ENCODE measurements around the gene TGFB3.

TGFB3 gene

DNA sequence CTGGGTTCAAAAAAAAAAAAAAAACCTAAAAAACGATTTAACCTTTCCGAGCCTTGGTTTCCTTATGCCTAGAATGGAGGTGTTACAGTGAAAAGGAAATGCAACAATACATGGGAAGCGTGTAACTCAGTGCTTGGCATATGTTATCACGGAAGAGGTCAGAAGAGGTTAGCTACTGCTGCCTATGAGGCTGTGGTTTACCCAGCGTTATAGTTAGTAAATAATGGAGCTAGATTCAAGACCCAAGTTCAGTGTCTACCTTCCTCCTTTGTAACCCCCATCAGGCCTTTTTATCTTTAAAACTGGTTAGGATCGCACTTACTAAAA lies 4.6 kb upstream of the TGFB3 start:
- FAIRE-seq: no peak

DNA sequence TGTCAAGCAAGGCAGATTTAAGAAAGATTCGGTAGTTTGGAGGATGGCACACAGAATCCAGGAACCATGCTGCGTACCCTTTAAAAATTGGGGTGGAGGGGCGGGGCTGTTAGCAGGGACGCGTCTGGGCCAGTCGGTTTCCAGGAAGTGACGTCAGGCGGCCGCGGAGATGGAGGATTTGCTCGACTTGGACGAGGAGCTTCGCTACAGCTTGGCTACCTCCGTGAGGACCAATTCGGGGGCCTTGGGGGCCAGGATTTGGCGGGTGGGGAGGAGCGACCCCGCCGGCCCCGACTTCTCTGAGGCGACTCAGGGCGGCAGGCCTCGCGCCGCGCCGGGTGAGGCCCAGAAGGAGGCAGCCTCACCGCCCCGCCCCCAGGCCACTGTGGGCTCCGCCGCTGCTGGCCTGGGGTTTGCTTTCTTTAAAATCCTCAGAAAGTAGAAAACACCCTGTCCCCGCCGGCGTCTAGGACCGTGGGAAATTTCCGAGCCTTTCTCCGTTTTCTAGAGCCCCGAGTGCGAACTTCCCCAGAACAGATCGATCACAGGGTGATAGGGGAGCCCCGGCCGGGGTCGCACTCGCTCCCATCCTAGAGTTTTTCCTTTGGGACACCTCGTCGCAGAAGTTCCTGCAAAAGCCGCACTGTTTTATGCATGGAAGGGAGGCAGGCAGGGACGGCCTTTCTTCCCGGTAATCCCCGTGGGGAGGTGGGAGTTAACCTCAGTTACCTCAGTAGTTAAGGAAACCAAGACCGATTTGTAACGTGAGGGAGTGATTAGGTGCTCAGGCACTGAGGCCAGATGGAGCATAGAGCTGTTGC lies 4.0 kb upstream of the TGFB3 start, which contains the start of gene IFT43:
Gene IFT43, plus strand, starts transcription at position 146 of the 821 bp plus-strand sequence. Its CDS starts 24 bp downstream, at position 170.
- FAIRE-seq: no peak

DNA sequence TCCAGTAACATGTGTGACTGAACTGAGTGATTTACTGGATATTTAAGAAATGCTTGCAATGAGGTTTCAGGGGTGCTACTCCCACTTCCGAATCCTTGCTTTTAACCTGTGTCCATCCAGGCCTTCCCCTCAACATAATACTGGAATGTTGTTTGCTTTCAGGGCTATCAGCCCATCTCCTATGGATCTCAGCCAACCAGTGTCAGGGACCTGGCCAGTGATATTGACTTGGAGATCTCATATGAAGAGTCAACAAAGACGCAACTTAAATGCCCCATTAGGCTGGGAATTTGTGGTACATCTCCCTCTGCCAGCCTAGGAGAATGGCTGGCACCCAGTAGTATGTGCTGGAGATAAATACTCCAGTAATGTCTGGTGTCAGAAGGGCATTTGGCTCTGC lies 2.9 kb upstream of the TGFB3 start:
- FAIRE-seq: no peak

DNA sequence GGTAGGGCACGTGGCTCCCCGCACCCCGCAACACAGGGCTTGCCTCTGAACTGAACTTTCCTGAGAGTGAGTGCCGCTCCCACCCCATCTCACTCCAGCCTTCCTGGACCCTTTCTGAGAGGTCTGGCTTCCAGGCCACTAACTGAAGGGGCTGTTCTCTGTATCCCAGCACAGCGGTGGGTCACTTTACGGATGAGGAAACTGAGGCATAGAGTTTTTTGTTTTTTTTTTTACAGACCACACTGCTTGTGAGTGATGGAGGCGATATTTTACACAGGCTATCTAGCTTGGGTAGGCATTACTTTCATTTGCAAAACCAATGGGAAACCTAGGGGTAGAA lies 1.2 kb upstream of the TGFB3 start:
- no peak for FAIRE-seq

DNA sequence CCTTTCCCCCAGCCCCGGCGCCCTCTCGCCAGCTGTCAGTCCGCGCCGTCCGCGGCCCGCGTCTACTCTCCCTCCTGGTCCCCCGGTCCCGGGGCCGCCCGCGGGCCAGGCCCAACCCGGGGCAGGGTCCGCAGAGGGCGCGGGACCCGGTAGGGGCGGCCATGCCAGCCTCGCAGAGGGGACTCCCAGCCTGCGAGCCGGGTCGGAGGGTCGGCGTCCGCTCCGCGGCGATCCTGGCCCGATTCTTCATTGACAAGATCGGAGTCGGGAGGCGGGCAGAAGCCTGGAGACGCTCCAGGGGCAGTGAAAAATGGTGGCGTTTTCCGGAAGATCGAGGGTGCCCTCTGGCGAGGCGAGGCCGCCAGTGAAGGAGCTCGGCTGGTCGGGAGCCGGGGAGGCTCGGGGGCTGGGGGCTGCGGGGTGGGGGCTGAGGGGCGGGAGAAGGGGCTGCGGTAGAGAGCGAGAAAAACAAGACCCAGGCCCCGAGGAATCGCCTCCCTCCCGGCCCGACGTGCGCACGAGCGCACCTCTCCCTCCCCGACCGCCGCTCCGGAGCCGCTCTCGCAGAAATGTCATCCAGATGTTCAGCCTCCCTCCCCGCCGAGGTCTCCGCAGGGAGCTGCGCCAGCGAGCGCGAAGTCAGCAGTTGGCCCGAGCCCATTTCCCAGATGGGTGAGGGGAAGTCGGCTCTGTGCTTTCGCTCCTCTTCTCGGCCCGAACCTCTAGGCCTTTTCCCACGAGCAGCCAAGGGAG lies 647 bp upstream of the TGFB3 start:
- no peak for FAIRE-seq

DNA sequence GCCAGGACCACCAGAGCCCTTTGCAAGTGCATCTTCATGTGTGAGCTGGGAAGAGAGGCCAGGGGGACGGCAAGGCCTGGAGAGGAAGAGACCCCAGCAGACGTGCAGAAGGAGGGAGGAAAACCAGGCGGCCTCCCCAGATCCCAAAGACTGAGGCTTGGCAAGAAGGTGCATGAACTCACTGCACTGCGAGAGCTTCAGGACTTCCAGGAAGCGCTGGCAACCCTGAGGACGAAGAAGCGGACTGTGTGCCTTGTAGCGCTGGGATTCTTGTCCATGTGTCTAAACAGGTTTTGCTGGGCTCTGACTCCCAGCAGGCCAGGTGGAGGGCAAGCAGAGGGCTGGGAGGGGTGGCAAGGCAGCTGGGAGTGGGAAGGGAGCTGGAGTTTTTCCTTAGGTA lies 939 bp downstream of the TGFB3 start:
- FAIRE-seq: no peak

DNA sequence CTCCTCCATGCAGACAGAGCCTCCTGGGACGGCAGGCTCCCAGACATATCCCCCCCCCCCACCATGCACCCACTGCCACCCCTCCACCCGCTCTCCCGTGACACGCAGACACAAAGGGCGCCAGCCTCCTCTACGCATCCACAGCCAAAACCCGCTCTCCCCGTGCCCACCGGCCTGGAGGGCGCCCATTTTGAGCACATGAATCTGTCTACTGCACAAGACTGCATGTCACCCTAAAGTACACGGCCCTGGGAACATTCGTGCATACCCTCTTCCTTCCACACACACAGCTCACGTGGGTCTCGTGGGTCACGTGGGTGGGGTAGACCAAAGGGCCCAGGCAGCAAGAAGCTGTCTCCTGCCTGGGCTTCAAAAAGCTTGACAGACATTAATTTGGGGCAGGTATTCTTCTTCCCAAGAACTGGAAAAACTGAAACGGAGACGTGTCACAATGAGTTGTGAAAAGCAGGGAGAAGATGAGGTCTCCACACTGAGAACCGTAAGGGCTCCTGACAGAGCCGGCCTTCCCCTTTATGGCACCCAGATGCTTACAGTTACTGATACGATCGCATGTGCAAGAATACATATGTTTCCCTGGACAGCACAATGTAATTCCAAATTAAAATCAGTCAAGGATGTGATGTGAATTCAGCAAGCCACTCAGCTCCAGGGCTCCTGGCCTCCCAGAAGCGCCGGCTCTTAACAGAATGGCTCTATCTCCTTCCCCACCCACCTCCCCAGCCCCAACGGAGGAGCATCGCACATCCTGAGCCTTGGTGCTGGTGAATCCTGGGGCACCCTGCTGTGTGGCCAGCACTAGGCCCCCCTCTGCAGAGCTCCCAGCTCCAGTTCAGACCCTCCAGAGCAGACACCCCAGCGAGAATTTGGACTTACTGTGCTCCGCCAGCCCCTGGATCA lies 1.9 kb downstream of the TGFB3 start:
- no peak for FAIRE-seq

DNA sequence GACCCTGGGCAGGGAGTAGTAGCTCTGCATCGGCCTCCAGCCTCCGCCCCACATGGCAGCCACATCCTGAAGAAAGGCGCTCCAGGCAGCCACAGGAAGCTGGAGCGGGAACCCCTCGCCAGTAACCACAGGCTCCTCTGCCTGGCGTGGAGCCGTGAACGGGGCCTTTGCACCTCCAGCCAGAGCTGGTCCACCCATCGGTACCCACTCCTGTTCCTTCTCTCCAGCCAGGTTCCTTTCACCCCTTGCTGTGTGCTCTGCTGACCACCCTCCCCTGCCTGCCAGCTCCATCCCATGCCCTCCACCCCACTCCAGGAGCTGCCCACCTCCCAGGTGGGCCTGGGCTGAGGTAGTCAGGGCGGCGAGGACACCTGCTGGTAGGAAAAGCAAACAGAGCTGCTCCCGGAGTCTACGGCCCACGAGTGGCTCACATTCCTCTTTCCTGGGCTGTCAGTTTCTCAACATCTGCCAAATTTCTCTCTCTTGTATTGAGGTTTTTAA lies 2.7 kb downstream of the TGFB3 start:
- FAIRE-seq: no peak

DNA sequence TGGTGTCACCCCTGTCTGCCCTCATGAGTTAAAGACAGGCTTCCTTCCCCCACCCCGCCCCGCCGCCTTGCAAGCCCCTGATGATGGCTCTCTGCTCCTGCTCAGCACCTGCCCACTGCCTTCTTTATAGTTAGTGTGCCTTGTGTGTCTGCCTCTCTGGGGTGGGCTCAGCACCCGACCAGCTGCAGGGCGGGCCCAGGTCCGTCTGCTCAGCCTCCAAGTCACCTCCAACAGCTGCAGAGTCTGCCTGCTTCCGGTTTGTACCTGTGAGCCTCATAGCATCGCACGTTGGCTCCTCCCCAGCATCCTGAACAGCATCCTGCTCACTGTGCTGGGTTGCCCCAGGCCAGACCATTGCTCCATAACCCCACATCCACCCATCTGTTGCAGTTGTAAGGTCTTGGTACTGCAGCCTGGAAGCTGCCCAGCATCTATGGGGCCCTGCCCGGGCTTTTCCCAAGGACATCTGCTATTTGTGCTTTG lies 3.5 kb downstream of the TGFB3 start:
- no peak for FAIRE-seq

DNA sequence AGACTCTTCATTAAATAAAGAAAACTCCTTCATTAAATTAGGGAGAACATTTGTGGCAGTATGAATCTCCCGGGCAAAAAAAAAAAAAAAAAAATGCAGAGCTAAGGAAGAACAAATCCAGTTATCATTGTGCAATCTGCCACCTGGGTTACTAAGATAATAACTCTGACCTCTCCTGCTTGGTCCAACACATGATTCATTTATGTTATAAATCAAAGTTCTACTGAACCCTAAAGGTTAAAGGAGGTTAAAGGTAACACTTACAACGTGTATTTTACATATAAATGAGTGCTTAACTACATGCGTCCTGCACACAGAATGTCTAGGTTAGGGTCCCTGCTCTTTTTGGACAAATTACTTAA lies 4.2 kb downstream of the TGFB3 start:
- FAIRE-seq: no peak

DNA sequence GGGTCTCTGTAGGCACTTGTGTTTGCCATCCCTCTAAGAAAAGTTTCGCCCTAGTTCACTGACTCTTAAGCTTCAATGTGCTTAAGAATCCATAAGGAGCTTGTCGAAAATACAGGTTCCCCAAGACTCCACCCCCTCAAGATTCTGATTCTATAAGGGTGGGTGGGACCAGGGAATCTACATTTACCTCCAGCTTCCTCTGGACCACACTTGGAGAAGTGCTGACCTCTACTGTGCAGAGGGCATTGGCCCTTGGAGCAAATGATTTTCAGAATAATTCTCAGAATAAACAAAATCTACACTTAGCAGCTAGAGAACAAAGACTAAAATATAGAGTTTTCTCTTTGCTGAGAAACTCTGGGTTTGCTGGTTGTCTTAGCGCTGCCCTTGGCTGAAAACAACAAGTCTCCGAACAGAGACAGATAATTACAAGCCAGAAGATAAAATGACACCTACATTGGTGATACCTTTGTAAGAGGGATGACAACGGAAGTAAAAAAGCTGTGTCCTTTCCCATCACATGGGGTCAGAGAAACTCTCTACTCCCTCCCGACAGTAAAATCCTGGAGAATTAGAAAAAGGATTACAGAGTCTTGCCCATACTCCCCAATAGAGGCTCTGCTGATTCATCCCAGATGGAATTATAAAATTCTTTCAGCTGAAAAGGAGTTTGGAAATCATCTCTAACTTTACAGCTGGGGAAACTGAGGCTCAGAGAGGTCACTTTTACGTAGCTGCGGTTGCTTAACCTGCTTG lies 4.8 kb downstream of the TGFB3 start:
- FAIRE-seq: no peak

DNA sequence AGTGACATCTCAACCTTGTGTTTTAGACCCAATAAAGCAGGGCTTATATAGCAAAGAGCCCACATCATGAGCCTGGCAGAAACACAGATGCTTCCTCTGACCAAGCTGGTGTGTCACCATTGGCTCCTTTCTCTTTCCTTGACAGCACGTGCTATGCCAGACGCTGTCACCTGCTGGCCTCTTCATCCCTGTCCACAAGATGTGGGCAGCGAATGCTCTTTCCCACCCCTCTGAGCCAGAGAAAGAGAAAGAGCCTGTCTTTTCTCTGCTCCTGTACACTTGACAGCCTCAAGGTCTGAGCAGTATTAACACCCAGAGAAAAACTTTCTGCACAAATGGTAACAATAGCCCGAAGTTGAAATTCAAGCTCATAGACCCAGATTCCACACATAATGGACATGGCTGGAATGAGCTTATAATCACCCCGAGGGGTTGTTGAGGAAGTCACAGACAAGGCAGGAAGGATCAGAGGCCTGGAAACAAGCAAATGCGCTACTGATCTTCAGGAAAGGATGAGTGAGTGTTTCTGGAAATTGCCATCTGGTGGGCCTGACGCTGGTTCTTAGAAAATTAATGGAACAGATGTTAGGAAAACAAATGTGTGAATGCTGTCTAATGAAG lies 8.9 kb downstream of the TGFB3 start:
- no peak for FAIRE-seq

DNA sequence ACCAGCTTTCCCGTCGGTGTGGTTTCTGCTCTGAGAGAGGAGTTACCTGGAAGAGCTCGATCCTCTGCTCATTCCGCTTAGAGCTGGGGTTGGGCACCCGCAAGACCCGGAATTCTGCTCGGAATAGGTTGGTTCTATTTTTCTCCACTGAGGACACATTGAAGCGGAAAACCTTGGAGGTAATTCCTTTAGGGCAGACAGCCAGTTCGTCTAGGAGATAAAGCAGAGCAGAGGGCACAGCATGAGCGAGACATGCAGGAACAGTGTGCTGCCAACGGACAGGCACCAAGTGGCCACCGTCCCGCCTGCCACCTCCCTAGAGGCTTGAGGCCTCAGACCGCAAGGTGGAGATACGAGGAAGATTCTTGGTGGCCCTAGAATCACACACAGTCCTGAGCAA lies 10.3 kb downstream of the TGFB3 start:
- FAIRE-seq: no peak

DNA sequence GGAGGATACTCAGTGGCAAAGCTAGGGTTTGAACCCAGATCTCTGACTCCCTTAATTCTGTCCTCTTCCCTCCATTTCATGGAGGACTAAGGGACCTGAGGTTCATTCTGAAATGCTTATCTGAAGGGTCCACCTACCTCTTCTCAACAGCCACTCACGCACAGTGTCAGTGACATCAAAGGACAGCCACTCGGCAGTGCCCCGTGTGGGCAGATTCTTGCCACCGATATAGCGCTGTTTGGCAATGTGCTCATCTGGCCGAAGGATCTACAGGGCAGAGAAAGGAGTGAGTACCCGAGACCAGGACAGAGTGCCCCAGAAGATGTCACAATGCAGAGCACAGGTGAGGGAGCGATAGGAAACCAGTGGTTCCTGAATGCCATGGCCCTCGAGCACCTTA lies 10.8 kb downstream of the TGFB3 start:
- no peak for FAIRE-seq

DNA sequence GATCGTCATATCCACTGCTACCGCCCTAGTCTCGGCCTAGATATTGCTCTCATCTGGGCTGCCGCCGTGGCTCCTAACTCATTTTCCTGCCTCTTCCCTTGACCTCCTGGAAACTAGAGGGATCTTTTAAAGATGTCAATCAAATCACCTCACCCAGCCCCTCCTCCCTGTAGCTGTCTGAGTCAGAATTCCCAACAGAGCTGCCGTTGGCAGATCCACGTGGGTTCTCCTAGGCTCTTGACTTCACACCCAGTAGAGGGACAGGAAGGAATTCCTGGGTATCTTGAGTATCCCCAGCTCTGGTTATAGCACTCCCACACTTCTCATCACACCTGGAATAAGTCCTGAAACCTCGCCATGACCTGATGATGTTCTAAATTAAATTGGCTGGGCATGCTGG lies 11.9 kb downstream of the TGFB3 start:
- FAIRE-seq: no peak

DNA sequence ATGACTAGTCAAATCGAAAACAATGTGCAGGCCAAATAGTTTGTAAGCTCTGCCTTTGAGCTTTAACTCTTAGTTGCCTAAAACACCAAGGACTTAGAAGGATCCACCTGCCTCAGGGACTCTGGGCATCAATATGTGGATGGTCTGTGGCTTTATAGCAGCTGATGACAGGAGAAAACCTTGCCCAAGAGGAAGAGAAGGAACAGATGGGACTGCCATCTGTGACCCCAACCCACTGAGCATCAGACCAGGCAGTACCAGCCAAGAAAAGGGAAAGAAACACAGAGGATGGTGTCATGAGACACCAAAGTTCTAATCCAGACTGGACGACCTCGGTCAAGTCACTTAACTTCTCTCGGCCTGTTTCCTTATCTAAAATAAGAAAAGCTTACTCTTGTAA lies 12.7 kb downstream of the TGFB3 start:
- FAIRE-seq: no peak

DNA sequence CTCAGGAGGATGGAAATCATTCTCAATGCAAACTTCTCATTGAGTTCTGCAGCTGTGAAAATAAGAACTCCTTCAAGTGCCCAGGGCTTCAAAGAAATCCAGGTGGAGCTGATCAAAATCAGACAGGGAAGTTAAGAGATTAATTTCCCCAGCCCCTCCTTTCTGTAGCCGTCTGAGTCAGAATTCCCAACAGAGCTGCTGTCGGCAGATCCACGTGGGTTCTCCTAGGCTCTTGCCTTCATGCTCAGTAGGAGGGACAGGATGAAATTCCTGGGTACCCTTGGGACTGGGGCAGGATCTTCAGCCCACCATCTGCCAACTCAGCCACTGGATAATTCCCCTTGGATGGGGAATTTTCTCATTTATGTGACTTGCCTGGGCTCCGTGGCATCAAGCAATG lies 13.3 kb downstream of the TGFB3 start:
- FAIRE-seq: no peak

DNA sequence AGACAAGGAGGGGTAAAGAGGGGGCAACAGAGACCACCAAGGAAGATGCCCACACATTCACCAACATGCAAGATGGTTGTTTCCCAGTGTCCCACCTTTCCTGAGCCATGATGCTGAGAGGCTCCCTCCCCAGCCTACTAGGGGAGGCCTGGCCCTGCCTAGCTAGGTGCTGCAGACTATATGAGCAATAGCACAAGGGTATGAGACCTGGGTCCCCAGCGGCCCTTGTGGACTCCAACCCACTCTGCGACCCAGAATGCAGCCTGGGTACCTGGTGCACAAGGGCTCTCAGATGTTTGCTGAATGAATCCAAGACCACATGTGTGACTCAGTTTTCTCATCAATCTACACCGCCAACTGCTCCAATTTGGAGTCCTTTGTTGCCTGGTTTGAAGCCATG lies 13.9 kb downstream of the TGFB3 start:
- FAIRE-seq: no peak

DNA sequence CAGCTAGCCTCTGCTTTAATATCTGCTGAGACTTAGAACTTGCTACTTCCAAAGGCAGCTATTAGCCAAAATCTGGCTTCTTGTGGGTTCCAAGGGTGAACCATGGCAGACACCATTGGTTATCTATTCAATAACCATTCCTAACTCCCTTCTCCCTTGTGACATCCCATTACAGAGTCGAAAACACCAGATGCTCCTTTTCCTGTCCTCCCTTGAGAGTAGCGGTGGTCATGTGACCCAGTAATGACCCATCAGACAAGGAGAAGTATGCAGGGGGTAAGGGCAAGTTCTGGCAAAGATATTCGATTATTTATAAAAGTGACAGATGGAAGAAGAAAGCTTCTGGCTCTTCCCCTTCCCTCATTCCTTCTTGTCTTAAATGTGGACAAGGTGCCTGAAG lies 20.1 kb downstream of the TGFB3 start:
- no peak for FAIRE-seq

DNA sequence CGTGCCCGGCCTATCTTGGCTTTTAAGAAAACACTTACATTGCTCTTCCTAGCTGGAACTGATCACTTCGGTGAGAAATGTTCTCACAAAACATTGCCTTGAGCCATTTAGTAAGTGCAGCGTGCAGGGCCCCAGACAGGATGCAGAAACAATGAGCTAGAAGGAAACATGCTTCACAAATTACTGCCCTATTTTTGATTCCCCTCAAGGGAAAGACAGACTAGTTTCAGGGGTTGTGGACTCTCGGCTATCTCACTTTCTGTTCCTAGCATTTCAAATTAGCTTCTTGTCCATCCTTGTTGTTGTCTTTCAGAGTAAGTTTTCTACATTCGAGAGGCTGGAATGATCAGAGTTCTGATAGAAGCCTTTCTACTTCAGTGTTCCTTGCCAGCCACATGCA lies 21.6 kb downstream of the TGFB3 start:
- no peak for FAIRE-seq

DNA sequence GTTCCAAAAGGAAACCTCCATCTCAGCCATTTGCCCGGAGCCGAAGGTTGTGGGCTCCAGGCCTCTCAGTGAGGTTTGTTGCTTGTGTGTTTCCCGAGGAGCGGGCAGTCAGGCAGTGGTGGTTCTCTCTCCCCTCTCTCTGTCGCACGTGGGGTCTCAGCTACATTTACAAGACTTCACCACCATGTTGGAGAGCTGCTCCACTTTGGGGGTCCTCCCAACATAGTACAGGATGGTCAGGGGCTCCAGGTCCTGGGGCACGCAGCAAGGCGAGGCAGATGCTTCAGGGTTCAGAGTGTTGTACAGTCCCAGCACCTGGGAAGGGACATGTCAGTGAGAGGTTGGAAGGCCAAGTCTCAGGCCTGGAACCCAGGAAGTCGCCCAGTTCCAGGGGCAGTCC lies 22.8 kb downstream of the TGFB3 start:
- FAIRE-seq: no peak

DNA sequence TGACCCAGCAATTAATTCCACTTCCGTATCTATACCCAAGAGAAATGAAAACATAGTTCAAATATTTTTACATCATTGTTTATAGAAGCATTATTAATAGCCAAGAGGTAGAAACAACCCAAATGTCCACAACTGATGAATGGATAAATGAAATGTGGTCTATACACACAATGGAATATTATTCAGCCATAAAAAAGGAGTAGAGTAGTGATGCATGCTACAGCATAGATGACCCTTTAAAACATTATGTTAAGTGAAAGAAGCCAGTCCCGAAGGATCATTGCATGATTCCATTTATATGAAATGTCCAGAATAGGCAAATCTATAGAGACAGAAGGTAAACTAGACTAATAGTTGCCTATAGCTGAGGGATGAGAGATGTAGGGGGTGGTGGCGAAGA lies 29.3 kb downstream of the TGFB3 start:
- FAIRE-seq: no peak

All from G401.6 (cell line).